HFFc6 (cell line): ENCODE results near the gene AXIN2. TPM values are rescaled to one million over a fixed set of nuclear protein-coding genes. Genes with fewer than 3 reads are reported as not detected.

Source experiments
- DNase-seq: peaks from one replicate; pipeline ENCODE4 v3.0.0-alpha.2; 2018
- H3K27ac Mint-ChIP-seq: 2 replicates; pipeline ENCODE4 v1.8.0; 2020; ENCODE audit warnings: mild to moderate bottlenecking, mixed read lengths
- H3K27me3 Mint-ChIP-seq: 2 replicates; pipeline ENCODE4 v1.8.0; 2021; ENCODE audit warnings: mild to moderate bottlenecking, moderate library complexity, mixed read lengths; ENCODE audit not compliant: insufficient read depth
- H3K36me3 Mint-ChIP-seq: 2 replicates; pipeline ENCODE4 v1.8.0; 2021; ENCODE audit warnings: low read depth, mixed read lengths
- H3K4me1 Mint-ChIP-seq: 2 replicates; pipeline ENCODE4 v1.8.0; 2020; ENCODE audit warnings: low read depth, mixed read lengths
- H3K4me3 Mint-ChIP-seq: 2 replicates; pipeline ENCODE4 v1.8.0; 2020; ENCODE audit warnings: mild to moderate bottlenecking, moderate library complexity, mixed read lengths
- H3K9me3 Mint-ChIP-seq: 2 replicates; pipeline ENCODE4 v1.8.0; 2020; ENCODE audit warnings: mild to moderate bottlenecking, mixed read lengths
- total RNA-seq, 6 experiments: library from RNA; stranded (reverse); fragmentation: NEBNext Ultra II Directional; extraction: Animal tissue kit (Norgen Biotek cat#: 25700); gene quantifications; 2 replicates in 1 of 6; 3 replicates in 5 of 6; pipeline ENCODE4 v1.2.3, GENCODE V29; 2021
- TF ChIP-seq, protein P1 (sequence below): fragments of 200-600 bp; sonication (generic); IDR thresholded peaks from 2 replicates; pipeline ENCODE4 v1.5.0; 2021; ENCODE audit warnings: antibody characterized with exemption, mild to moderate bottlenecking

AXIN2 gene
- total RNA-seq, 6 experiments from 2014 or later: 0.17 to 0.57 (median 0.39) TPM

GRCh38 chr17:65533852-65534457, 27.5 kb downstream of the AXIN2 start:
- Mint-ChIP-seq H3K4me3 (no peak overlapping the region), H3K36me3 (no peaks in the 10 kb centered on the region)

DNA sequence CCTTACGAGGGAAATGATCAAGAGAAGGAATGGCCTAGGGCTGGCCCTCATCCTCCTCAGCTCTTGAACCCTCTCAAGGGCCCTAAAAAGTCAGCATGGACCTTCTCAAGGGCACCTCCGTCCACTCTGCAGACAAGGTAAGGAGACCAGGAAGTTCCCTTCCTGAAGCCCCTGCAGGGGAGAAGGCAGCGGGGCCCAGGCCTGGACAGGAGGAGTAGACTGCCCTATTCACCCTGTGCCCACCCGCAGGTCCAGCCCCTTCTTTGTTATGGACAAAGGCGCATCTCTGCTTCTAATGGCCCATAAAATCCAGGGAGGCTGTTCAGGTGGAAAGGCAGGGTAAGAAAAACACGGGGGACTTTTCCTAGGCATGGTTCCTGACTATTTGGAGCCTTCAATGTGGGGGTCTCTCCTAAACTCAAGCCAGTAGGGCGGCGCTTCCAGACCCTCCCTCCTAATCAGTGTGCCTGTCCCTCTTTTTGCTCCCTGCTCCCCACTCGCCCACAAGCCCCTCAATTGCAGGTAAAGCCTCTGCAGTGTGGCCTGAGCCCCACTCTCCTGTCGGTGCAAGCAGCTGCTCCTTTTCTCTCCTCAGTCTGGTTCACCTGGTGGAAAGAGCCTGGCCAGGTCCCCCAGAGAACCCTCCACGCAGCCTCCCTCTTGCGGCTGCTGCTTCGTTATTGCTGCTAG, 28.2 kb downstream of the AXIN2 start:
- H3K27me3 Mint-ChIP-seq: 0 out of 2 replicates have a peak, but pooled peaks cover 2% of the 10 kb centered on the region
- H3K27ac Mint-ChIP-seq: no peak overlapping the region
- H3K36me3 Mint-ChIP-seq: no peaks in the 10 kb centered on the region
- TF ChIP-seq, protein P1, sequence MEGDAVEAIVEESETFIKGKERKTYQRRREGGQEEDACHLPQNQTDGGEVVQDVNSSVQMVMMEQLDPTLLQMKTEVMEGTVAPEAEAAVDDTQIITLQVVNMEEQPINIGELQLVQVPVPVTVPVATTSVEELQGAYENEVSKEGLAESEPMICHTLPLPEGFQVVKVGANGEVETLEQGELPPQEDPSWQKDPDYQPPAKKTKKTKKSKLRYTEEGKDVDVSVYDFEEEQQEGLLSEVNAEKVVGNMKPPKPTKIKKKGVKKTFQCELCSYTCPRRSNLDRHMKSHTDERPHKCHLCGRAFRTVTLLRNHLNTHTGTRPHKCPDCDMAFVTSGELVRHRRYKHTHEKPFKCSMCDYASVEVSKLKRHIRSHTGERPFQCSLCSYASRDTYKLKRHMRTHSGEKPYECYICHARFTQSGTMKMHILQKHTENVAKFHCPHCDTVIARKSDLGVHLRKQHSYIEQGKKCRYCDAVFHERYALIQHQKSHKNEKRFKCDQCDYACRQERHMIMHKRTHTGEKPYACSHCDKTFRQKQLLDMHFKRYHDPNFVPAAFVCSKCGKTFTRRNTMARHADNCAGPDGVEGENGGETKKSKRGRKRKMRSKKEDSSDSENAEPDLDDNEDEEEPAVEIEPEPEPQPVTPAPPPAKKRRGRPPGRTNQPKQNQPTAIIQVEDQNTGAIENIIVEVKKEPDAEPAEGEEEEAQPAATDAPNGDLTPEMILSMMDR: no peak
- no peaks in the 10 kb centered on the region for H3K9me3 Mint-ChIP-seq
- DNase-seq: no peak
- no peak overlapping the region for H3K4me3 Mint-ChIP-seq
- peaks cover 21% of the 10 kb centered on the region for H3K4me1 Mint-ChIP-seq

More at GRCh38 chr17:65533852-65534457, 27.5 kb downstream of the AXIN2 start:
- Mint-ChIP-seq H3K27ac (no peak overlapping the region), H3K4me1 (peaks cover 21% of the 10 kb centered on the region), H3K27me3 (0 out of 2 replicates have a peak, but pooled peaks cover 2% of the 10 kb centered on the region), H3K9me3 (no peaks in the 10 kb centered on the region)
- TF ChIP-seq, protein P1: no peak
- DNase-seq: no peak

GRCh38 chr17:65532101-65532890, 29.2 kb downstream of the AXIN2 start:
- Mint-ChIP-seq H3K27me3 (0 out of 2 replicates have a peak, but pooled peaks cover 2% of the 10 kb centered on the region), H3K4me1 (peaks cover 21% of the 10 kb centered on the region), H3K4me3 (no peak overlapping the region), H3K27ac (no peak overlapping the region; the same call in 1 of the 2 replicates), H3K9me3 (no peaks in the 10 kb centered on the region), H3K36me3 (no peaks in the 10 kb centered on the region)
- no peak for DNase-seq
- TF ChIP-seq, protein P1: peak; percentile 4; the same call in 1 of the 2 replicates

DNA sequence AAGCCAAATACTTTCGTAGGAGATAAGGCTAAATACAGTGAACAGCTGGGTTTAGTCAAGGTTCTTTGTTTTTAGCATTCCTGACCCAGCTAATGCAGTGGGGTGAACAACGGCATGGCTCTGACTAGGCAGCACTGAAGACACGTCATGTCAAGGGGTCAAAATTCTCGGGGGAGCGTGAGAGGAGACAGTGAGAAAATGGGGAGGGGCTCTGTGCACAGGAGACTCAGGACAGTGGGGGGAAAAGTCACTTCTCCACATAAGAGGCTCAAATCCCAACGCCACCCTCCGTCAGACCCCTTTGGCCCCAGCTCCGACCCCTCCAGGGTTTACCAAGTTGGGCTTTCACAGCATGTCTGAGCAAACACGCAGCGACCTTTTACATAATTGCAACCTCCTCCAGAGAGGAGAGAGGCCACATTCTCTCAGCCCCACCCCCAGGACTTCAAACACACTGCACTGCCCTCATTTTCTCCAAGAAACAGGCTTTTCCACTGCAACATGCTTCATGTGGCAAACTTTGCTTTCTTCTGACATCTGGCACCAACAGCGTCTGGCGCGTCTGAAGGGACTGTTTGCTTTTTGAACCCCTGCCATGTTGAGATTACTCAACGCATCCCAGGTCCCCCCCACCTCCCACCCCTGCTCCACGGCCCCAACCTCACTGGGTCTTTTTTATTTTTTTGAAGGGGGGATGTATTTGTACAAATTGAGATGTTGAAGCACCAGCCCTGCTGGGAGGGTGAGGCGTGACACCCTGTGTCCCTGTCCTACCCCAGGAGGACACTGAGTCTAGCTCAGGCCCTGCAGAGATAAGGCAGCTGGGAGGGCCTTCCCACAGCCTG, 30.0 kb downstream of the AXIN2 start:
- Mint-ChIP-seq H3K4me3 (peak overlapping the region; percentile 35), H3K36me3 (no peaks in the 10 kb centered on the region), H3K9me3 (no peaks in the 10 kb centered on the region), H3K27ac (no peak overlapping the region; the same call in 1 of the 2 replicates), H3K4me1 (peaks cover 21% of the 10 kb centered on the region), H3K27me3 (0 out of 2 replicates have a peak, but pooled peaks cover 2% of the 10 kb centered on the region)
- no peak for DNase-seq
- TF ChIP-seq, protein P1: peak; percentile 54
